Endothelial cell of umbilical vein (primary cell): ENCODE data around the gene LTB4R. TPM values are rescaled to one million over a fixed set of nuclear protein-coding genes. Genes with fewer than 3 reads are reported as not detected.

Source experiments
- BruUV-seq: library from RNA; stranded (reverse); fragments of 400-500 nt; replicated peaks from 2 replicates; lab custom pipeline; 2021; lab: Mats Ljungman, UMichigan
- CTCF ChIA-PET: fragments of 300-600, 350-600 bp; sonication (Branson Sonifier 250); formaldehyde crosslinking; loops from one replicate; lab custom pipeline; 2021; ENCODE audit warnings: antibody characterized with exemption, inconsistent platforms; lab: Charles Lee
- POLR2A ChIA-PET: fragments of 300-600, 350-600 bp; sonication (Branson Sonifier 250); formaldehyde crosslinking; loops from one replicate; lab custom pipeline; 2021; ENCODE audit warnings: antibody characterized with exemption, inconsistent platforms; lab: Charles Lee
- DNase-seq: peaks from one replicate; pipeline ENCODE4 v3.0.0-alpha.2; 2011; ENCODE audit warnings: low read depth, low spot score
- FAIRE-seq: peaks from 2 replicates; lab custom pipeline; 2011; peaks lifted over from hg19 to GRCh38; lab: Jason Lieb, UNC
- H2AFZ ChIP-seq: 2 replicates; pipeline ENCODE4 v1.6.0; 2012; ENCODE audit warnings: low read depth, low read length, control low read depth, inconsistent platforms
- H3K27ac ChIP-seq: 2 replicates; pipeline ENCODE4 v1.5.1; 2011; ENCODE audit warnings: low read depth, mild to moderate bottlenecking, control low read depth, low read length, moderate library complexity; ENCODE audit not compliant: insufficient read depth
- H3K27me3 ChIP-seq, 2 experiments: 2 replicates each; pipeline versions ENCODE4 v1.6.0 to v1.6.1; 2011; ENCODE audit warnings: low read length in 2 of 2, mixed read lengths in 1 of 2; ENCODE audit not compliant: control insufficient read depth in 2 of 2, insufficient read depth in 2 of 2
- H3K36me3 ChIP-seq, 2 experiments: 2 replicates in 1 of 2; 3 replicates in 1 of 2; pipeline ENCODE4 v1.5.1; 2011; ENCODE audit warnings: low read length in 2 of 2, mild to moderate bottlenecking in 1 of 2, moderate library complexity in 1 of 2; ENCODE audit not compliant: control insufficient read depth in 2 of 2, insufficient read depth in 2 of 2; ENCODE audit errors: extremely low read depth in 1 of 2
- H3K4me1 ChIP-seq: 3 replicates; pipeline ENCODE4 v1.5.1; 2011; ENCODE audit warnings: mild to moderate bottlenecking, low read length; ENCODE audit not compliant: control insufficient read depth, insufficient read depth; ENCODE audit errors: extremely low read depth
- H3K4me2 ChIP-seq: 2 replicates; pipeline ENCODE4 v1.6.1; 2011; ENCODE audit warnings: low read length, control low read depth, mixed read lengths; ENCODE audit not compliant: insufficient read depth
- H3K4me3 ChIP-seq, 3 experiments: fragments of 200-600 bp in 1 of 3; sonication (generic), shearing (Covaris generic) in 1 of 3; replicated peaks in 1 of 3; 2 replicates each; pipeline ENCODE4 v1.5.1; 2011 to 2016; ENCODE audit warnings: control low read depth in 3 of 3, low read length in 3 of 3, mild to moderate bottlenecking in 2 of 3, inconsistent platforms in 1 of 3, low read depth in 1 of 3, moderate library complexity in 1 of 3; ENCODE audit not compliant: insufficient read depth in 1 of 3
- H3K79me2 ChIP-seq: 2 replicates; pipeline ENCODE4 v1.6.0; 2012; ENCODE audit warnings: low read length, inconsistent platforms; ENCODE audit not compliant: control insufficient read depth, insufficient read depth
- H3K9ac ChIP-seq: replicated peaks from 2 replicates; pipeline ENCODE3; 2011; ENCODE audit warnings: low read length, control low read depth; ENCODE audit not compliant: insufficient read depth; ENCODE audit errors: extremely low read depth
- H3K9me1 ChIP-seq: replicated peaks from 3 replicates; pipeline ENCODE4 v1.6.0; 2011; ENCODE audit warnings: mild to moderate bottlenecking, low read length; ENCODE audit not compliant: control insufficient read depth, insufficient read depth; ENCODE audit errors: extremely low read depth
- H3K9me3 ChIP-seq: replicated peaks from 2 replicates; pipeline ENCODE4 v1.5.1; 2012; ENCODE audit warnings: low read length, inconsistent platforms; ENCODE audit not compliant: control insufficient read depth, insufficient read depth
- H4K20me1 ChIP-seq: replicated peaks from 2 replicates; pipeline ENCODE3; 2011; ENCODE audit warnings: mild to moderate bottlenecking, low read length; ENCODE audit not compliant: control insufficient read depth, insufficient read depth; ENCODE audit errors: extremely low read depth
- CTCF ChIP-seq, 2 donors: IDR thresholded peaks; 1 replicate in 1 of 2; 2 replicates in 1 of 2; pipeline ENCODE4 v1.5.1; 2011; ENCODE audit warnings: low read length in 2 of 2, mild to moderate bottlenecking in 2 of 2, moderate library complexity in 2 of 2, control low read depth in 1 of 2, inconsistent platforms in 1 of 2, low read depth in 1 of 2; ENCODE audit not compliant: insufficient read depth in 1 of 2; ENCODE audit errors: extremely low read depth in 1 of 2
- EZH2 ChIP-seq: IDR thresholded peaks from 2 replicates; pipeline ENCODE4 v1.6.1; 2012; ENCODE audit warnings: borderline replicate concordance, low read depth, mild to moderate bottlenecking, moderate library complexity, low read length, inconsistent platforms; ENCODE audit not compliant: severe bottlenecking
- FOS ChIP-seq: IDR thresholded peaks from 2 replicates; pipeline ENCODE4 v1.6.1; 2011; ENCODE audit warnings: mild to moderate bottlenecking, low read length, moderate library complexity, borderline replicate concordance; ENCODE audit not compliant: insufficient read depth
- GATA2 ChIP-seq: IDR thresholded peaks from 2 replicates; pipeline ENCODE4 v1.7.0; 2011; ENCODE audit warnings: low read depth, mild to moderate bottlenecking, moderate library complexity, mixed read lengths, low read length; ENCODE audit not compliant: insufficient read length, insufficient read depth
- JUN ChIP-seq: IDR thresholded peaks from 2 replicates; pipeline ENCODE4 v1.6.1; 2011; ENCODE audit warnings: borderline replicate concordance, low read depth; ENCODE audit not compliant: insufficient read length, insufficient read depth
- MAX ChIP-seq: IDR thresholded peaks from 2 replicates; pipeline ENCODE4 v1.6.1; 2011; ENCODE audit not compliant: insufficient read depth, insufficient read length
- MYC ChIP-seq: IDR thresholded peaks from one replicate; pipeline ENCODE4 v1.6.1; 2011; ENCODE audit warnings: mild to moderate bottlenecking, low read depth, low read length
- POLR2A ChIP-seq: IDR thresholded peaks from 2 replicates; pipeline ENCODE4 v1.6.1; 2012; ENCODE audit warnings: low read depth, mild to moderate bottlenecking, control low read depth, low read length
- POLR2AphosphoS5 ChIP-seq: IDR thresholded peaks from 2 replicates; pipeline ENCODE4 v1.6.1; 2012; ENCODE audit warnings: low read depth, mild to moderate bottlenecking, control low read depth, low read length, moderate library complexity; ENCODE audit not compliant: insufficient read depth
- dilution Hi-C: fragments of 300-500 bp; cut with MboI; formaldehyde crosslinking; loops from one replicate; pipeline ENCODE4 v1.15.0; 2019; ENCODE audit warnings: low sequenced_read_pairs; ENCODE audit not compliant: extremely low pct_ligation_motif_present
- intact Hi-C: fragments of 100-400 bp; cut with micrococcal nuclease; formaldehyde crosslinking; loops from one replicate; pipeline ENCODE4 v1.10.0; 2022
- polyA plus RNA-seq, 4 experiments: library from polyadenylated mRNA; depleted of rRNA in 3 of 4; stranded (reverse) in 3 of 4; unstranded in 1 of 4; fragments of >200 nt; gene quantifications; 2 replicates each; pipeline versions ENCODE4 v1.2.1 to v1.2.3, GENCODE V29; 2011 to 2012; ENCODE audit warnings: missing spikeins in 1 of 4
- total RNA-seq: library from RNA; stranded (reverse); gene quantifications from 2 replicates; pipeline ENCODE4 v1.2.3, GENCODE V29; 2021

The LTB4R gene
- total and polyA plus RNA-seq, 2 donors (not counting 3 experiments of a cell fraction or from before 2014, with no cell fraction given), result 9.1 to 10.5 TPM

- Histone ChIP-seq H3K4me3 (no peak overlapping the region), H3K4me1 (no peaks in the 10 kb centered on the region), H4K20me1 (no peaks in the 10 kb centered on the region), H3K79me2 (no peaks in the 10 kb centered on the region), H3K36me3 (no peaks in the 10 kb centered on the region), H3K27ac (no peak overlapping the region), H3K9ac (no peak overlapping the region), H3K4me2 (no peak overlapping the region), H3K9me3 (no peaks in the 10 kb centered on the region), H2AFZ (no peak overlapping the region), H3K9me1 (no peaks in the 10 kb centered on the region), H3K27me3 (peaks cover 25 to 30% of the 10 kb centered on the region in 2 experiments)
- ChIA-PET POLR2A (no interaction called here), CTCF (interaction anchor here (0.6 to 5.7 kb wide), 6 partner anchors 13 to 88 kb away, joined by 3 to 57 read pairs (median 4); partner anchors contain the start of gene ADCY4)
- no peak for DNase-seq
- FAIRE-seq, result no peak
- intact Hi-C loops (no loop called here), dilution Hi-C loops (no loop called here)
- TF ChIP-seq FOS (no peak), MYC (no peak), POLR2AphosphoS5 (no peak), POLR2A (no peak), CTCF (IDR thresholded peaks at IDR 0.05; ENCODE audit: extremely low read depth in 1 of 2, insufficient read depth in 1 of 2, low read depth in 1 of 2, low read length in 2 of 2) (no peak), JUN (no peak), GATA2 (no peak), MAX (no peak), EZH2 (no peak)
- no TSS peak for BruUV-seq
Observed at GRCh38 chr14:24348186-24348585, 36.9 kb downstream of the LTB4R start.
